DMS53 (cell line): ENCODE results near the gene IFNB1.

ENCODE experiments used
- DNase-seq: peaks from one replicate; lab custom pipeline; 2025; lab: John Stamatoyannopoulos, UW

Gene IFNB1

GRCh38 chr9:21070171-21070571 is 7.6 kb downstream of the IFNB1 start:
- peak; percentile 66 for DNase-seq

- DNase-seq: no peak
Measured at GRCh38 chr9:21060919-21061561, 16.7 kb downstream of the IFNB1 start.

- DNase-seq: peak; percentile 91
Measured at GRCh38 chr9:21056931-21057330, 20.8 kb downstream of the IFNB1 start.

- no peak for DNase-seq
Measured at GRCh38 chr9:21053851-21054250, 23.9 kb downstream of the IFNB1 start.

GRCh38 chr9:21047281-21047691 is 30.5 kb downstream of the IFNB1 start:
- no peak for DNase-seq

GRCh38 chr9:21043841-21044240 is 33.9 kb downstream of the IFNB1 start:
- DNase-seq: no peak

- no peak for DNase-seq
Measured at GRCh38 chr9:21042466-21042865, 35.3 kb downstream of the IFNB1 start.

- DNase-seq: no peak
Measured at GRCh38 chr9:21039302-21039701, 38.4 kb downstream of the IFNB1 start.

- DNase-seq: no peak
Measured at GRCh38 chr9:21037278-21037677, 40.5 kb downstream of the IFNB1 start.

- DNase-seq: no peak
Measured at GRCh38 chr9:21031808-21032183, 45.9 kb downstream of the IFNB1 start.

- peak; percentile 56 for DNase-seq
Measured at GRCh38 chr9:21031091-21031807, 46.5 kb downstream of the IFNB1 start, which contains the start of gene HACD4. HACD4 (minus strand) TSS chr9:21031640; CDS start chr9:21031590, 50 bp downstream.

- peak; percentile 23 for DNase-seq
Measured at GRCh38 chr9:21030389-21031035, 47.2 kb downstream of the IFNB1 start.

- DNase-seq: no peak
Measured at GRCh38 chr9:21029661-21030060, 48.1 kb downstream of the IFNB1 start.

GRCh38 chr9:21028466-21028865 is 49.3 kb downstream of the IFNB1 start:
- no peak for DNase-seq

GRCh38 chr9:21027295-21027694 is 50.4 kb downstream of the IFNB1 start:
- no peak for DNase-seq
